MM.1S (cell line): Measurements from ENCODE around the gene YEATS2.

Experiments
- EZH2 ChIP-seq: fragments of 300-600 bp; sonication (generic); optimal IDR thresholded peaks from 2 replicates; pipeline ENCODE3; 2017; ENCODE audit warnings: low read depth, mild to moderate bottlenecking, antibody characterized with exemption, low read length, mixed read lengths
- TF ChIP-seq, protein P1 (sequence below): fragments of 300-600 bp; sonication (generic); IDR thresholded peaks from 2 replicates; pipeline ENCODE4 v1.5.1; 2016; ENCODE audit warnings: antibody characterized with exemption, low read length, mixed read lengths

DNA sequence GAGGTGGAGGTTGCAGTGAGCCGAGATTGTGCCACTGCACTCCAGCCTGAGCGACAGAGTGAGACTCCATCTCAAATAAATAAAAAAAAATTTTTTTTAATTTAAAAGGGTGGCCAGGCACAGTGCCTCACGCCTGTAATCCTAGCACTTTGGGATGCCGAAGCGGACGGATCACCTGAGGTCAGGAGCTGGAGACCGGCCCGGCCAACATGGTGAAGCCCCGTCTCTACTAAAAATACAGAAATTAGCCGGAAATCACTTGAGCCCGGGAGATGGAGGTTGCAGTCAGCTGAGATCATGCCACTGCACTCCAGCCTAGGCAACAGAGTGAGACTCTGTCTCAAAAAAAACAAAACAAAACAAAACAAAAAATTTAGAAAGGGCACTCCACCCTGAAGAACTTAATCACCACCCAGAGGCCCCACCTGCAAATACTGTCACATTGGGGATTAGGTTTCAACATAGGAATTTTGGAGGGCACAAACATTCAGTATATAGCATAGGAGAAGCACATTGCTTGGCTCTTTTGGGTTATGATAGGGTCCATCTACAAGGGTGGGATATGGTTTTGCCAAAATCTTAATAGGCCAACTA lies 7.1 kb upstream of the YEATS2 start:
- TF ChIP-seq, protein P1, sequence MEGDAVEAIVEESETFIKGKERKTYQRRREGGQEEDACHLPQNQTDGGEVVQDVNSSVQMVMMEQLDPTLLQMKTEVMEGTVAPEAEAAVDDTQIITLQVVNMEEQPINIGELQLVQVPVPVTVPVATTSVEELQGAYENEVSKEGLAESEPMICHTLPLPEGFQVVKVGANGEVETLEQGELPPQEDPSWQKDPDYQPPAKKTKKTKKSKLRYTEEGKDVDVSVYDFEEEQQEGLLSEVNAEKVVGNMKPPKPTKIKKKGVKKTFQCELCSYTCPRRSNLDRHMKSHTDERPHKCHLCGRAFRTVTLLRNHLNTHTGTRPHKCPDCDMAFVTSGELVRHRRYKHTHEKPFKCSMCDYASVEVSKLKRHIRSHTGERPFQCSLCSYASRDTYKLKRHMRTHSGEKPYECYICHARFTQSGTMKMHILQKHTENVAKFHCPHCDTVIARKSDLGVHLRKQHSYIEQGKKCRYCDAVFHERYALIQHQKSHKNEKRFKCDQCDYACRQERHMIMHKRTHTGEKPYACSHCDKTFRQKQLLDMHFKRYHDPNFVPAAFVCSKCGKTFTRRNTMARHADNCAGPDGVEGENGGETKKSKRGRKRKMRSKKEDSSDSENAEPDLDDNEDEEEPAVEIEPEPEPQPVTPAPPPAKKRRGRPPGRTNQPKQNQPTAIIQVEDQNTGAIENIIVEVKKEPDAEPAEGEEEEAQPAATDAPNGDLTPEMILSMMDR = no peak
- TF ChIP-seq EZH2 = no peak
